K562 (cell line): ENCODE results near the gene BCORL1. TPM values are rescaled to one million over a fixed set of nuclear protein-coding genes. Genes with fewer than 3 reads are reported as not detected.

Experiments
- CXXC5 ChIP-seq: fragments of 250-450 bp; sonication (Bioruptor Pico); IDR thresholded peaks from 2 replicates; pipeline ENCODE4 v1.8.0; 2022; ENCODE audit warnings: inconsistent platforms, mild to moderate bottlenecking, moderate library complexity
- E2F3 ChIP-seq: fragments of 250-450 bp; sonication (Bioruptor Pico); IDR thresholded peaks from 2 replicates; pipeline ENCODE4 v1.4.0; 2020; ENCODE audit warnings: mild to moderate bottlenecking
- EGR1 ChIP-seq: fragments of 450-650 bp; conservative IDR thresholded peaks from 2 replicates; pipeline ENCODE4 v1.6.1; 2017; ENCODE audit warnings: mild to moderate bottlenecking
- GABPA ChIP-seq: fragments of 200-800 bp; sonication (Bioruptor generic); conservative IDR thresholded peaks from 2 replicates; pipeline ENCODE4 v1.6.1; 2016; ENCODE audit warnings: low read depth, missing genetic modification characterization, missing compliant biosample characterization
- GTF2F1 ChIP-seq: IDR thresholded peaks from 2 replicates; pipeline ENCODE4 v1.6.1; 2011; ENCODE audit warnings: low read depth, low read length, improper control_type of control experiment
- KLF6 ChIP-seq: fragments of 250-450 bp; sonication (Bioruptor Pico); IDR thresholded peaks from 2 replicates; pipeline ENCODE4 v1.4.0; 2020; ENCODE audit warnings: mild to moderate bottlenecking, moderate library complexity, borderline replicate concordance
- MNT ChIP-seq, 2 experiments: fragments of 450-650 bp; conservative IDR thresholded peaks; 2 replicates each; pipeline ENCODE4 v1.6.1; 2017; ENCODE audit warnings: mild to moderate bottlenecking in 2 of 2, moderate library complexity in 2 of 2
- PHF8 ChIP-seq: fragments of 200-600 bp; sonication (generic); IDR thresholded peaks from 2 replicates; pipeline ENCODE4 v1.6.1; 2012; ENCODE audit warnings: mixed run types, mild to moderate bottlenecking, inconsistent platforms, low read length, moderate library complexity, borderline replicate concordance
- POLR2A ChIP-seq: fragments of 450-650 bp; conservative IDR thresholded peaks from 2 replicates; pipeline ENCODE4 v1.6.1; 2016
- POU5F1 ChIP-seq: fragments of 150-350 bp; IDR thresholded peaks from 2 replicates; pipeline ENCODE4 v1.6.1; 2014; ENCODE audit warnings: borderline replicate concordance, low read length, low read depth, mild to moderate bottlenecking; ENCODE audit not compliant: partially characterized antibody
- PTTG1 ChIP-seq: fragments of 450-650 bp; IDR thresholded peaks from 2 replicates; pipeline ENCODE4 v1.6.1; 2016; ENCODE audit warnings: low read depth, mild to moderate bottlenecking, missing genetic modification characterization, missing compliant biosample characterization
- SMAD1 ChIP-seq: fragments of 150-350 bp; IDR thresholded peaks from 2 replicates; pipeline ENCODE4 v1.6.1; 2014; ENCODE audit warnings: low read length, low read depth; ENCODE audit not compliant: partially characterized antibody
- SP1 ChIP-seq: sonication (generic); formaldehyde crosslinking; IDR thresholded peaks from 2 replicates; pipeline ENCODE4 v1.8.1; 2022; ENCODE audit warnings: mild to moderate bottlenecking, missing genetic modification reagents
- SREBF1 ChIP-seq: fragments of 150-350 bp; IDR thresholded peaks from 2 replicates; pipeline ENCODE4 v1.6.1; 2014; ENCODE audit warnings: antibody characterized with exemption, low read depth, low read length, borderline replicate concordance
- TEAD1 ChIP-seq, 2 experiments: fragments of 450-650 bp in 1 of 2; sonication (generic) in 1 of 2; formaldehyde crosslinking; IDR thresholded peaks; 2 replicates each; pipeline versions ENCODE4 v1.4.0 to v1.8.0; 2020 to 2022; ENCODE audit warnings: mild to moderate bottlenecking in 2 of 2, missing genetic modification reagents in 1 of 2
- U2AF2 ChIP-seq: fragments of 200-400 bp; formaldehyde crosslinking; optimal IDR thresholded peaks from 2 replicates; pipeline ENCODE3; 2017; ENCODE audit warnings: low read depth, mild to moderate bottlenecking, low read length
- ZNF121 ChIP-seq: sonication (generic); formaldehyde crosslinking; conservative IDR thresholded peaks from 2 replicates; pipeline ENCODE4 v1.8.0; 2022; ENCODE audit warnings: missing genetic modification reagents
- ZNF133 ChIP-seq: fragments of 250-450 bp; sonication (Bioruptor Pico); IDR thresholded peaks from 2 replicates; pipeline ENCODE4 v1.4.0; 2020; ENCODE audit warnings: mild to moderate bottlenecking
- ZNF589 ChIP-seq: fragments of 200-800 bp; sonication (Bioruptor generic); IDR thresholded peaks from 2 replicates; pipeline ENCODE4 v1.6.1; 2016; ENCODE audit warnings: low read depth, missing genetic modification characterization, missing compliant biosample characterization
- ZNF778 ChIP-seq: fragments of 450-650 bp; formaldehyde crosslinking; IDR thresholded peaks from 2 replicates; pipeline ENCODE4 v1.4.0; 2020; ENCODE audit warnings: mild to moderate bottlenecking, moderate library complexity
- polyA plus RNA-seq, 8 experiments: library from polyadenylated mRNA; depleted of rRNA in 4 of 8; stranded (reverse) in 5 of 8; unstranded in 3 of 8; fragments of >200 nt; fragmentation: Nextera tagmentation in 2 of 8; fragmentation: Illumina TruSeq in 1 of 8; extraction: Ambion mirVana in 2 of 8; extraction: Trizol in 1 of 8; gene quantifications; 2 replicates each; pipeline versions ENCODE4 v1.2.1 to v1.2.3, GENCODE V29; 2011 to 2014; ENCODE audit warnings: inconsistent platforms in 1 of 8, missing spikeins in 1 of 8
- total RNA-seq, 7 experiments: library from RNA; depleted of rRNA in 6 of 7; stranded (reverse); fragments of >200 nt in 6 of 7; fragmentation: Illumina TruSeq in 2 of 7; extraction: Trizol in 2 of 7; gene quantifications; 2 replicates each; pipeline versions ENCODE4 v1.2.1 to v1.2.3, GENCODE V29; 2011 to 2021; ENCODE audit warnings: low replicate concordance in 1 of 7
- TF ChIP-seq, protein P1 (sequence below): fragments of 250-450 bp; sonication (Bioruptor Pico); IDR thresholded peaks from 2 replicates; pipeline ENCODE4 v1.5.0; 2021; ENCODE audit warnings: mild to moderate bottlenecking, borderline replicate concordance
- TF ChIP-seq, protein P2 (sequence below): sonication (generic); formaldehyde crosslinking; IDR thresholded peaks from 2 replicates; pipeline ENCODE4 v1.8.0; 2022; ENCODE audit warnings: mild to moderate bottlenecking, missing genetic modification reagents

Gene BCORL1
- total and polyA plus RNA-seq, 9 of the 15 experiments (the other 6 are each of a cell fraction or from before 2014, with no cell fraction given), result 0.48 to 29.6 (median 2.1) TPM

DNA sequence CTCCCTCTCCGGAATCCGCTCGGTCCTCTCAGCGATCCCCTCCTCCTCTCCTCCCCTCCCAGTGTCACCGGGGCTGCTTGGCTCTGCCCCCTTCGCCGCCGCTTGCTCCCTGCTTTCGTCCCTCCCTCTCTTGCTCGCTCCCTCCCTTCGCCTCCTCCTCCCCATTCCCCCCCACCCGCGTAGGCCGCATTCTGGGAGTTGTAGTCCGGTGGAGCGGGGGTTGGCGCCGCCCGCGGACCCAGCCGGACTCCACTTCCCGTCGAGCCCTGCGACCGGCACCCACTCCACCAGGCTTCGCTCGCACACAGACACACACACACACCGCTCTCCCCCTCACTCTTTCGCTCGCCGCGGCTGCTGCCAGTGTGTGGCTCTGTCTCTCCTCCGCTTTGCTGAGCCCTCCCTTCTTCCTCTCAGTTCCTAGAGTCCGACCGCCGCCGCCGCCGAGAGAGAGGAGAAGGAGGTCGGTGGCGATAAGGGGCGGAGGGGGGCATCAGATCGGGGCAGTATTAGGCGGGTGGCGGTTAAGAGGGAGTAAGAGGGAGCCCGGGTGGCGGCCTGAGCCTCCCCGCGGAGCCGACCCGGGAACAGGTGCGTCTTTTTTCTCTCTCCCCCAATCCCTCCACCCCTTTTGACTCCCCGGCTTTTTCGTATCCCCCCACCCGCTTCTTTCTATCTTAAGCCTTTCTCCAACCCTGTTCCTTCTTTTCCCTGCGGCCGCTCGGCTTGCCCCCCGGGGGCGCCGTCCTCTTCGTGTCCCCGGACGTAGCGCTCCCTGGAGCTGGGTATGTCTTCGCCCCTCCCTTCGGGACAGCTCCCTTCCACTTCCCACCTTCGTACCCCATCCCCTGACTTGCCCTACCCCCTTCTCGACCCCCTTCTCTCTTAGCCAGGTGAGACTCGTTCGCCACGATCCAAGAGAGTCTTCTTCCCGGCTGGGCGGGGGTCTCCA is at the start of gene BCORL1 (continued):
- TF ChIP-seq, protein P1, sequence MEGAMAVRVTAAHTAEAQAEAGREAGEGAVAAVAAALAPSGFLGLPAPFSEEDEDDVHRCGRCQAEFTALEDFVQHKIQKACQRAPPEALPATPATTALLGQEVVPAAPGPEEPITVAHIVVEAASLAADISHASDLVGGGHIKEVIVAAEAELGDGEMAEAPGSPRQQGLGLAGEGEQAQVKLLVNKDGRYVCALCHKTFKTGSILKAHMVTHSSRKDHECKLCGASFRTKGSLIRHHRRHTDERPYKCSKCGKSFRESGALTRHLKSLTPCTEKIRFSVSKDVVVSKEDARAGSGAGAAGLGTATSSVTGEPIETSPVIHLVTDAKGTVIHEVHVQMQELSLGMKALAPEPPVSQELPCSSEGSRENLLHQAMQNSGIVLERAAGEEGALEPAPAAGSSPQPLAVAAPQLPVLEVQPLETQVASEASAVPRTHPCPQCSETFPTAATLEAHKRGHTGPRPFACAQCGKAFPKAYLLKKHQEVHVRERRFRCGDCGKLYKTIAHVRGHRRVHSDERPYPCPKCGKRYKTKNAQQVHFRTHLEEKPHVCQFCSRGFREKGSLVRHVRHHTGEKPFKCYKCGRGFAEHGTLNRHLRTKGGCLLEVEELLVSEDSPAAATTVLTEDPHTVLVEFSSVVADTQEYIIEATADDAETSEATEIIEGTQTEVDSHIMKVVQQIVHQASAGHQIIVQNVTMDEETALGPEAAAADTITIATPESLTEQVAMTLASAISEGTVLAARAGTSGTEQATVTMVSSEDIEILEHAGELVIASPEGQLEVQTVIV (CRISPR knock-in tag), result no peak
- TF ChIP-seq POU5F1 (no peak), GABPA (no peak; the same call in none of the 2 replicates), MNT (conservative IDR thresholded peaks at IDR 0.05) (peak; percentile 43 to 77; a peak in 1 of 4 replicates), U2AF2 (no peak), E2F3 (no peak), ZNF778 (CRISPR knock-in tag) (no peak), TEAD1 (CRISPR knock-in tag; IDR thresholded peaks at IDR 0.05) (peak in 1 of 2 experiments; percentile 81; a peak in 2 of 4 replicates), ZNF133 (CRISPR knock-in tag) (no peak), SREBF1 (no peak), POLR2A (peak; percentile 95), ZNF121 (no peak), GTF2F1 (peak; percentile 86; the same call in 1 of the 2 replicates), EGR1 (peak; percentile 81), KLF6 (no peak), ZNF589 (CRISPR knock-in tag) (0 out of 2 replicates have a peak, but pooled peaks have one; percentile 44), SP1 (CRISPR knock-in tag) (peak; percentile 72), PHF8 (peak; percentile 64; the same call in 1 of the 2 replicates), PTTG1 (tag) (no peak), CXXC5 (peak; percentile 59), SMAD1 (peak; percentile 48)
- TF ChIP-seq, protein P2, sequence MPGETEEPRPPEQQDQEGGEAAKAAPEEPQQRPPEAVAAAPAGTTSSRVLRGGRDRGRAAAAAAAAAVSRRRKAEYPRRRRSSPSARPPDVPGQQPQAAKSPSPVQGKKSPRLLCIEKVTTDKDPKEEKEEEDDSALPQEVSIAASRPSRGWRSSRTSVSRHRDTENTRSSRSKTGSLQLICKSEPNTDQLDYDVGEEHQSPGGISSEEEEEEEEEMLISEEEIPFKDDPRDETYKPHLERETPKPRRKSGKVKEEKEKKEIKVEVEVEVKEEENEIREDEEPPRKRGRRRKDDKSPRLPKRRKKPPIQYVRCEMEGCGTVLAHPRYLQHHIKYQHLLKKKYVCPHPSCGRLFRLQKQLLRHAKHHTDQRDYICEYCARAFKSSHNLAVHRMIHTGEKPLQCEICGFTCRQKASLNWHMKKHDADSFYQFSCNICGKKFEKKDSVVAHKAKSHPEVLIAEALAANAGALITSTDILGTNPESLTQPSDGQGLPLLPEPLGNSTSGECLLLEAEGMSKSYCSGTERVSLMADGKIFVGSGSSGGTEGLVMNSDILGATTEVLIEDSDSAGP (CRISPR knock-in tag), result no peak
